PFSK-1 (cell line): ENCODE measurements around the gene ATXN1.

ENCODE experiments used
- FOXP2 ChIP-seq: optimal IDR thresholded peaks from 2 replicates; pipeline ENCODE3; 2011; ENCODE audit warnings: borderline replicate concordance, control low read depth, inconsistent platforms; ENCODE audit not compliant: insufficient read depth; ENCODE audit errors: extremely low read length, extremely low read depth
- POLR2AphosphoS5 ChIP-seq: IDR thresholded peaks from 2 replicates; pipeline ENCODE4 v1.6.1; 2012; ENCODE audit warnings: low read depth, mild to moderate bottlenecking, control low read depth, low read length, moderate library complexity
- REST ChIP-seq, 2 experiments: IDR thresholded peaks; 2 replicates each; pipeline versions ENCODE4 v1.6.1 to v1.8.0; 2011 to 2012; ENCODE audit warnings: low read depth in 2 of 2, low read length in 2 of 2, control low read depth in 1 of 2, inconsistent platforms in 1 of 2, mild to moderate bottlenecking in 1 of 2, moderate library complexity in 1 of 2; ENCODE audit not compliant: insufficient read depth in 1 of 2
- SIN3A ChIP-seq: IDR thresholded peaks from 2 replicates; pipeline ENCODE4 v1.6.1; 2012; ENCODE audit warnings: mild to moderate bottlenecking, low read length, moderate library complexity, borderline replicate concordance; ENCODE audit not compliant: insufficient read depth
- TAF1 ChIP-seq: IDR thresholded peaks from 2 replicates; pipeline ENCODE4 v1.6.1; 2012; ENCODE audit warnings: low read length, control low read depth, borderline replicate concordance; ENCODE audit not compliant: insufficient read depth

The ATXN1 gene

GRCh38 chr6:16314296-16314695 is 447.0 kb downstream of the ATXN1 start:
- TF ChIP-seq FOXP2 = no peak
- TF ChIP-seq SIN3A = no peak
- no peak for TF ChIP-seq TAF1
- no peak for TF ChIP-seq POLR2AphosphoS5
- no peak for TF ChIP-seq REST (IDR thresholded peaks at IDR 0.05; ENCODE audit: insufficient read depth in 1 of 2, low read depth in 2 of 2, low read length in 2 of 2)

GRCh38 chr6:16313732-16314131 is 447.5 kb downstream of the ATXN1 start:
- TF ChIP-seq FOXP2 (no peak), REST (IDR thresholded peaks at IDR 0.05; ENCODE audit: insufficient read depth in 1 of 2, low read depth in 2 of 2, low read length in 2 of 2) (no peak), POLR2AphosphoS5 (no peak)

DNA sequence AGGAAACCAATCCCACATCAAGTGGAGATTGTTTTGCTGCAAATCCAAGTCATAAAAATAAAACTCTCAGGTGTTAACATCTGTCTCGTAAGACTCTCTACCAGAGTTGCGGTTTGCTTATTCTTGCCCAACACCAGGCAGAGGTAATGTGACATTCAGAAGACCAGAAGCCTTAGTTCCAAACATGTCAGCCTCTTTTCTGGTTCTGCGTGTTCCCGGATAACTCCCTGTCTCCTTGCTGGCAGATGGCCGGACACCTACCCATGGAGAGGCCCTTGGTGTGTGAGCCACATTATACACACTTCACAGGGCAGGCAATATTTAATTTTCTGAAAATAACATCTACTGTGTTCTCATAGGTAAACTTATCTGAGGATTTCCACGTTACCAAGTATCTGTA is 449.5 kb downstream of the ATXN1 start:
- TF ChIP-seq FOXP2 = no peak
- no peak for TF ChIP-seq POLR2AphosphoS5
- no peak for TF ChIP-seq REST (IDR thresholded peaks at IDR 0.05; ENCODE audit: insufficient read depth in 1 of 2, low read depth in 2 of 2, low read length in 2 of 2)
- no peak for TF ChIP-seq TAF1

GRCh38 chr6:16306334-16306733 is 454.9 kb downstream of the ATXN1 start:
- no peak for TF ChIP-seq TAF1
- no peak for TF ChIP-seq REST (IDR thresholded peaks at IDR 0.05; ENCODE audit: insufficient read depth in 1 of 2, low read depth in 2 of 2, low read length in 2 of 2)
- TF ChIP-seq FOXP2 = no peak
- no peak for TF ChIP-seq SIN3A
- TF ChIP-seq POLR2AphosphoS5 = no peak

- TF ChIP-seq POLR2AphosphoS5 = no peak
Measured at GRCh38 chr6:16305788-16306187, 455.5 kb downstream of the ATXN1 start.

DNA sequence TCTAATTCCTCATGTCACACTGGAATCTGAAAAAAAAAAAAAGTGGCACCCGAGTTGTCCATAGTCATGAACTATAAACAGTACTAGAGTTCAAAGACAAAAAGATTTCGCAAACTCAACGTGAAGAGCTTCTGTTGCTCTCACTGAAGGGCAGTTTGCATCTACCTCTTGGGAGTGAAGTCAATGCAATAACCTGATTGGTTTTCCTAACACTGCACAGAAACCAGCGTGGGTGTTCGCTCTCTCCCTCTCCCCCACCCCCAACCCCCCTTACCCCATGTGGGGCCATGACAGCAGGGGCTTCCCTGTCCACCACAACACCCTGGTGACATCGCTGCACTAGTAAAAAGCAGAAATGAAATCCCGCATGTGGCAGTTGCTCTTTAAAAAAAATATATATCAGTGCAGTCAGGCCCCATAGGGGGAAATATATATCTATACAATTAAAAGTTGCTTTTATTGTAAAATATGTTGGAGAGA is 456.0 kb downstream of the ATXN1 start:
- TF ChIP-seq REST (IDR thresholded peaks at IDR 0.05; ENCODE audit: insufficient read depth in 1 of 2, low read depth in 2 of 2, low read length in 2 of 2) (no peak), TAF1 (no peak), SIN3A (no peak), FOXP2 (no peak), POLR2AphosphoS5 (no peak)
